ENCODE results near the gene GRN.
"Not testable (repeated sequence)": the region's sequence is repeated elsewhere in the genome, so short reads cannot be mapped to it uniquely, and the experiment has no call there.

GRN gene

DNA sequence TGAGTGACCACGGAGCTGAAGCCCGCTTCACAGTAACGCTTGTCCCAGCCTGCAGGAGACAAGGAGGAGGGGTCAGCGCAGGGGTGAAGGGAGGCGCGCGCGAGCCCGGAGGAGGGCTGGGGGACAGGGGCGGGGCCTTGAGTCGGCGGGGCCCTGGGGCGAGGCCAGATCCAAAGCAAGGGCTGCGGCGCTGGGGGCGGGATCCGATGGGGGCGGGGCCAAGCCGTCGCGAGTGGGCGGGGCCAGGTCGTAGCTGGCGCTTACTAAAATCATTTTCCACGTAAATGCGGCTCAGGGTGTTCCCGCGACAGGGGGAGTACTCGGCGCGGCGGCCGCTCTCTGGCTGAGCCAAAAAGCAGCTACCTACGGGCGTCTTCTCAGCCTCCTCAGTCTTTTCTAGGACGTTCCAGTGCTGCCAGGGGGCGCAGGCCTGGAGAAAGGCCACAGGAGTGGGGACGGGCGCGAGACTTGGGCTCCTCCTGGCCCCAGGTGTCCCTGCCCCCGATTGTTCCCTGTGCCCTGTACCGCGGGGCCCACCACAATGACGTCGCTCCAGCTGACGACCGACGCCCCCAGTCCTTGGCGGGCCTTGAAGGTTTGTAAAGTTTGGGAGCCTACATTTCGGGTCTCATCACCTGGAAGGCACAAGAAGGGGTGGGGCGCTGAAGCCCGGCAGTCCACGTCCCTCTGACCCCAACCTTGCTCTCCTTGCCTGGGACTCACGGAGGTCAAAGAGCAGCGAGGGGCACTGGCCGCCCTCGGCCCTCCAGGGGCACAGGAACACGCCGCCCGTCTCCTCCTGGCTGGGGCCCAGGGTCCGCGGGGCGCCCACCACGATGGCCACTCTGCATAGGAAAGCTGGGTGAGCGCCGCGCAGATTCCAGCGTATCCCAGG lies 40.4 kb downstream of the GRN start:
- DNase-seq (ENCODE audit: low read depth): peak; percentile 77
- TF ChIP-seq, protein P1, sequence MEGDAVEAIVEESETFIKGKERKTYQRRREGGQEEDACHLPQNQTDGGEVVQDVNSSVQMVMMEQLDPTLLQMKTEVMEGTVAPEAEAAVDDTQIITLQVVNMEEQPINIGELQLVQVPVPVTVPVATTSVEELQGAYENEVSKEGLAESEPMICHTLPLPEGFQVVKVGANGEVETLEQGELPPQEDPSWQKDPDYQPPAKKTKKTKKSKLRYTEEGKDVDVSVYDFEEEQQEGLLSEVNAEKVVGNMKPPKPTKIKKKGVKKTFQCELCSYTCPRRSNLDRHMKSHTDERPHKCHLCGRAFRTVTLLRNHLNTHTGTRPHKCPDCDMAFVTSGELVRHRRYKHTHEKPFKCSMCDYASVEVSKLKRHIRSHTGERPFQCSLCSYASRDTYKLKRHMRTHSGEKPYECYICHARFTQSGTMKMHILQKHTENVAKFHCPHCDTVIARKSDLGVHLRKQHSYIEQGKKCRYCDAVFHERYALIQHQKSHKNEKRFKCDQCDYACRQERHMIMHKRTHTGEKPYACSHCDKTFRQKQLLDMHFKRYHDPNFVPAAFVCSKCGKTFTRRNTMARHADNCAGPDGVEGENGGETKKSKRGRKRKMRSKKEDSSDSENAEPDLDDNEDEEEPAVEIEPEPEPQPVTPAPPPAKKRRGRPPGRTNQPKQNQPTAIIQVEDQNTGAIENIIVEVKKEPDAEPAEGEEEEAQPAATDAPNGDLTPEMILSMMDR (IDR thresholded peaks at IDR 0.05; ENCODE audit: insufficient read depth, low read depth, low read length, missing control alignments): peak; percentile 7
- H3K4me3 ChIP-seq (ENCODE audit: low read depth, low read length): peak overlapping the region; percentile 70

DNA sequence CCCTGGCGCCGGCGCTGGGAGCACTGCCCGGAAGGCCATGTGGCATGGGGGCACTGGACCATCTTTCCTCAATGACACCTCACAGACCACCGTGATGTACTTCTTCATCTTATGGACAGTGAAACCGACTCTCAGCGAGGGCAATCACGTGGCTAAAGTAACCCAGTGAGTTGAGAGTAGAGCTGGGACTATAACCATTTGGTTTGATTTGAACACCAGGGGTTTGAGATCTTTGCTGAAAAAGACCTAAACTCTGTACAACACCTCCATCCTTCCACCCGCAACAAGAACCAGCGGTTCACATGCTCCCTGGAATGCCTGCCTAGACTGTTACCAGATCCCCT lies 41.1 kb downstream of the GRN start:
- TF ChIP-seq, protein P1 (IDR thresholded peaks at IDR 0.05; ENCODE audit: insufficient read depth, low read depth, low read length, missing control alignments): no peak
- no peak for DNase-seq (ENCODE audit: low read depth)
- H3K4me3 ChIP-seq (ENCODE audit: low read depth, low read length): no peak overlapping the region

DNA sequence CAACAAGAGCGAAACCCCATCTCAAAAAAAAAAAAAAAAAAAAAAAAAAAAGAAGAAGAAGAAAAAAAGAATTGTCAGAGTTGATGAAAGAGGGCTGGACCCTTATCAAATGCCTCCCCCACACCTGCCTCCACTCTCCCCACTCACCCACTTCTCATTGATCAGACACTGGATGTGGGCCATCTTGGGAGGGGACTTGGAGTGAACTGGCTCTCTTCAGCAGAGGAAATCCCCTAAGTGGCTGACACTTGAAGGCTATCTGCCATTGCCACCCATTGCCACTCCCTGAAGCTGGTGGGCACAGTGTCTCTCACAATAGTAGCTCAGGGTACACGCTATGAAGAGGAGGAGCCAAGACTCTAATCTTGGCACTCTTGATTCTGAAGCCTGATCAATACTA lies 42.7 kb downstream of the GRN start:
- no peak for DNase-seq (ENCODE audit: low read depth)
- H3K4me3 ChIP-seq (ENCODE audit: low read depth, low read length): no peak overlapping the region
- TF ChIP-seq, protein P1 (IDR thresholded peaks at IDR 0.05; ENCODE audit: insufficient read depth, low read depth, low read length, missing control alignments): no peak

DNA sequence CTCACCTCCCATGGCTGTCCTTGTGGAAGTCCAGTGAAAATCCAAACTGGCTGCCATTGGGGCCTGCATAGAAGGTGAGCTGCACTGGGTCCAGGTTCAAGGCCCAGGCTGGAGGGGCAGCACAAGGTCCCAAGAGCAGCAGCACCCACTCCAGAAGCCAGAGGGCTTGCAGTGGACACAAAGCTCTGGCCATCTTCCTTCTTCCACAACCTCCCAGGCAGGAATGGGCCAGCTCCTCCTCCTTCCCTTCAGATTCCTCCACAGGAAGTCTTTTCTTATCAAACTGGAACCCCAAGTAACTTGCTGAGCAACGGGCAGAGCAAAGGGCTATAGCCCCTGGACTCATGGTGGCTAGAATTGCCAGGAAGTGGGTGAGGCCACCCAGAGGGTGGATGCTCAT lies 44.2 kb downstream of the GRN start, which contains the start of gene ITGA2B:
Gene ITGA2B (minus strand): TSS at position 369 of the 400 bp plus-strand sequence. CDS start 176 bp downstream, at position 193.
- no peak within 1 kb of the TSS for H3K4me3 ChIP-seq (ENCODE audit: low read depth, low read length)
- TF ChIP-seq, protein P1 (IDR thresholded peaks at IDR 0.05; ENCODE audit: insufficient read depth, low read depth, low read length, missing control alignments): no peak
- DNase-seq (ENCODE audit: low read depth): no peak

DNA sequence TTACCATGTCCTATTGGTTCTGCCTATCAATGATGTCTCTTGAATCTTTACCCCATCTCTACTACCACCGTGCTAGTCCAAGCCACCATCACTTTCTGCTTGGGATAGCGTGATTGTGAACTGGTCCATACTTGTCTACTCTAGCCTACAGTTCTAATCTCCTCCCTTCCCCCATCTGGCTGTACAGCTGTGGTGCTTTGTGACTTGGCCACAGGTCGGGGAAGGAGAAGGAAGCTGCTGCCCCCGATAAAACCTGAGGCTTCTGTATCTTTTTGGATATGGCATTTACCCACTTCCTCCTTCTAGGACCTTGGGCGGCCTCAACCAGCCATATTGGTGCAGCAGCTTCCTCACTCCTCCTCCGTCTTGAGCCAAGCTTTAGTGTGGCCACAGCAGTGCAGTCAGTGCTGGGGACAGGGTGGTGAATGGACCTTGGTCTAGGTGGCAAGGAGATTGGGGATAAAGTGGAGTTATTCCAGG lies 44.7 kb downstream of the GRN start:
- DNase-seq (ENCODE audit: low read depth): no peak
- no peak overlapping the region for H3K4me3 ChIP-seq (ENCODE audit: low read depth, low read length)
- TF ChIP-seq, protein P1 (IDR thresholded peaks at IDR 0.05; ENCODE audit: insufficient read depth, low read depth, low read length, missing control alignments): no peak

DNA sequence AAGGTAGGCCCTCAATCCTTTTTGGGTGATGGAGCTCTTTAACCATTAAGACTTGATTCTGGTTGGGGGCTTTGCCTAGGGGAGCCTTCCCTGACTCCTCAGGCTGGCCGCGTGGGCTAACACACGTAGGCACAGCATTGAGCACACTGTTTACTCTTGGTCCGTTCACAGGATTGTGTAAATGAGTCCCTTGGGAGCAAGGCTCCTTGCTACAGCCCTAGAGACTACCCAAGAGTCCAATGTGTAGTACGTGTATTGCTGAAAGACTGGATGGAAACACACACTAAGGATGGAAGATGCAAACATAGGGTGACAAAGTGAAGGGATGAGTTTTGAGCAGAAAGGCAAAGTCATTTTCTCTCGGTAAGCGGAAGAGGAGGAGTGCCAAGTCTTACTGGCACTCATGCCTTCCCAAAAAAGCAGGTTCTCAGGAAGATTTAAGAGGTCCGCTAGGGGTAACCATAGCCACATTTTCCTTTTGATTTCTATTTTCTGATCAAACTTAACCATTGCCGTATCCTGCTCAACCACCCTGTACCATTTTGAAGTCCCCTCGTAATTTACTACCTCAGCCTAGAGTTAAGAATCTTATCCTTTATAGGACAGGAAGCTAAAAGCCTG lies 45.3 kb downstream of the GRN start:
- TF ChIP-seq, protein P1 (IDR thresholded peaks at IDR 0.05; ENCODE audit: insufficient read depth, low read depth, low read length, missing control alignments): no peak

DNA sequence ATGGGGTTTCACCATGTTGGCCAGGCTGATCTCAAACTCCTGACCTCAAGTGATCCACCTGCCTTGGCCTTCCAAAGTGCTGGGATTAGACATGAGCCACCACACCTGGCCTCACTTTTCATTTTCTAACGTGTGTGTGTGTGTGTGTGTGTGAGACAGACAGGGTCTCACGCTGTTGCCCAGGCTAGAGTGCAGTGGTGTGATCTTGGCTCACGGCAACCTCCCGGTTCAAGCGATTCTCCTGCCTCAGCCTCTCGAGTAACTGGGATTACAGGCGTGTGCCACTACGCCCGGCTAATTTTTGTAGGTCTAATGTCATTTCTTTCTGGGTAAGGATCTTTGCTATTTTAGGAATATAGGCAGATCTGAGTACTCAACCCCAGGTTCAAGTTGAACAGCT lies 49.0 kb downstream of the GRN start:
- not testable (repeated sequence) for H3K4me3 ChIP-seq (ENCODE audit: low read depth, low read length)

More for the DNA sequence above, 45.3 kb downstream of the GRN start:
- DNase-seq (ENCODE audit: low read depth): no peak
- H3K4me3 ChIP-seq (ENCODE audit: low read depth, low read length): no peak overlapping the region

More for the DNA sequence above, 49.0 kb downstream of the GRN start:
- not testable (repeated sequence) for DNase-seq (ENCODE audit: low read depth)
